ENCODE data around the gene GATA5. TPM values are rescaled to one million over a fixed set of nuclear protein-coding genes. Genes with fewer than 3 reads are reported as not detected.

GATA5 gene
- total RNA-seq, 1 donor from 2014 or later, result not detected

GRCh38 chr20:62519826-62520225 is 44.0 kb upstream of the GATA5 start:
- Mint-ChIP-seq H3K4me1 (ENCODE audit: unreplicated experiment) (no peaks in the 10 kb centered on the region), H3K9me3 (ENCODE audit: unreplicated experiment) (no peaks in the 10 kb centered on the region), H3K27me3 (ENCODE audit: unreplicated experiment) (peaks cover 22% of the 10 kb centered on the region), H3K4me3 (ENCODE audit: unreplicated experiment) (no peak overlapping the region), H3K27ac (ENCODE audit: unreplicated experiment) (no peak overlapping the region), H3K36me3 (ENCODE audit: unreplicated experiment) (no peaks in the 10 kb centered on the region)
- no peak for TF ChIP-seq CTCF (IDR thresholded peaks at IDR 0.05)
- DNase-seq (ENCODE audit: extremely low spot score, unreplicated experiment), result no peak

DNA sequence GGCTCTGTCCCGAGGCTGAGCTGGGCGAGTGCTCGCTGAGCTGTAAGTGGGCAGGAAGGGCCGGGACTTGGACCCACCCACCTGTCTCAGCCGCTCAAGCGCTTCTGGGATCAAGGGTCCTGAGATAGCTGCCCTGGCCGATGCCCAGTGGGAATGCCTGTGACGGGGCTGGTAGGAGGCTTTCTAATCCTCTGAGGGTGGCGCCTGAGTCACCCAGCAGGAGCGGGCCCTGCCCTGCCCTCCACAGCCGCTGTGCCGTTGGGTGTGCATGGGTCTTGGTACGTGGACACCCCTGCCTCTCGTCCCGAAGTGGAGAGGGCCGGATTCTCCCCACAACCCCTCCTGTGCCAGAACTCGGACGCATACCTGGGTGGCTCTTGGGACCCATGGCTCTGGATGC is 43.1 kb upstream of the GATA5 start:
- Mint-ChIP-seq H3K4me1 (ENCODE audit: unreplicated experiment) (no peaks in the 10 kb centered on the region), H3K36me3 (ENCODE audit: unreplicated experiment) (no peaks in the 10 kb centered on the region), H3K27ac (ENCODE audit: unreplicated experiment) (no peak overlapping the region), H3K4me3 (ENCODE audit: unreplicated experiment) (no peak overlapping the region), H3K9me3 (ENCODE audit: unreplicated experiment) (no peaks in the 10 kb centered on the region), H3K27me3 (ENCODE audit: unreplicated experiment) (peaks cover 22% of the 10 kb centered on the region)
- no peak for TF ChIP-seq CTCF (IDR thresholded peaks at IDR 0.05)
- DNase-seq (ENCODE audit: extremely low spot score, unreplicated experiment), result no peak

- Mint-ChIP-seq H3K27ac (ENCODE audit: unreplicated experiment) (no peak overlapping the region), H3K36me3 (ENCODE audit: unreplicated experiment) (no peaks in the 10 kb centered on the region), H3K9me3 (ENCODE audit: unreplicated experiment) (no peaks in the 10 kb centered on the region), H3K27me3 (ENCODE audit: unreplicated experiment) (peaks cover 14% of the 10 kb centered on the region), H3K4me1 (ENCODE audit: unreplicated experiment) (no peaks in the 10 kb centered on the region), H3K4me3 (ENCODE audit: unreplicated experiment) (no peak overlapping the region)
- DNase-seq (ENCODE audit: extremely low spot score, unreplicated experiment), result no peak
- no peak for TF ChIP-seq CTCF (IDR thresholded peaks at IDR 0.05)
Measured at GRCh38 chr20:62517901-62518610, 42.3 kb upstream of the GATA5 start.

GRCh38 chr20:62517168-62517567 is 41.4 kb upstream of the GATA5 start:
- Mint-ChIP-seq H3K27me3 (ENCODE audit: unreplicated experiment) (peaks cover 9% of the 10 kb centered on the region), H3K9me3 (ENCODE audit: unreplicated experiment) (no peaks in the 10 kb centered on the region), H3K36me3 (ENCODE audit: unreplicated experiment) (no peaks in the 10 kb centered on the region), H3K27ac (ENCODE audit: unreplicated experiment) (no peak overlapping the region), H3K4me1 (ENCODE audit: unreplicated experiment) (no peaks in the 10 kb centered on the region), H3K4me3 (ENCODE audit: unreplicated experiment) (no peak overlapping the region)
- no peak for DNase-seq (ENCODE audit: extremely low spot score, unreplicated experiment)
- TF ChIP-seq CTCF (IDR thresholded peaks at IDR 0.05), result no peak

GRCh38 chr20:62516338-62516737 is 40.5 kb upstream of the GATA5 start:
- no peaks in the 10 kb centered on the region for H3K4me1 Mint-ChIP-seq (ENCODE audit: unreplicated experiment)
- H3K27ac Mint-ChIP-seq (ENCODE audit: unreplicated experiment), result no peak overlapping the region
- no peak for TF ChIP-seq CTCF (IDR thresholded peaks at IDR 0.05)
- no peak for DNase-seq (ENCODE audit: extremely low spot score, unreplicated experiment)
- no peaks in the 10 kb centered on the region for H3K36me3 Mint-ChIP-seq (ENCODE audit: unreplicated experiment)
- H3K27me3 Mint-ChIP-seq (ENCODE audit: unreplicated experiment), result peaks cover 3% of the 10 kb centered on the region
- H3K9me3 Mint-ChIP-seq (ENCODE audit: unreplicated experiment), result no peaks in the 10 kb centered on the region
- H3K4me3 Mint-ChIP-seq (ENCODE audit: unreplicated experiment), result no peak overlapping the region

All from osteocyte (in vitro differentiated cells).